HG03045 (cell line): ENCODE data around the gene CLEC18B.
"Not testable (repeated sequence)": the region's sequence is repeated elsewhere in the genome, so short reads cannot be mapped to it uniquely, and the experiment has no call there.

Source experiments
- ATAC-seq: cut with Tn5 transposase; IDR thresholded peaks from one replicate; pipeline ENCODE4 v1.9.1; 2021; ENCODE audit warnings: mild to moderate bottlenecking, moderate library complexity; ENCODE audit not compliant: unreplicated experiment

CLEC18B gene

GRCh38 chr16:74420612-74421481, at the start of gene CLEC18B:
Gene CLEC18B (minus strand): TSS chr16:74421478. CDS start chr16:74421270, 208 bp downstream.
- ATAC-seq, result not testable (repeated sequence)

GRCh38 chr16:74469946-74470478, 48.7 kb upstream of the CLEC18B start:
- ATAC-seq, result no peak

DNA sequence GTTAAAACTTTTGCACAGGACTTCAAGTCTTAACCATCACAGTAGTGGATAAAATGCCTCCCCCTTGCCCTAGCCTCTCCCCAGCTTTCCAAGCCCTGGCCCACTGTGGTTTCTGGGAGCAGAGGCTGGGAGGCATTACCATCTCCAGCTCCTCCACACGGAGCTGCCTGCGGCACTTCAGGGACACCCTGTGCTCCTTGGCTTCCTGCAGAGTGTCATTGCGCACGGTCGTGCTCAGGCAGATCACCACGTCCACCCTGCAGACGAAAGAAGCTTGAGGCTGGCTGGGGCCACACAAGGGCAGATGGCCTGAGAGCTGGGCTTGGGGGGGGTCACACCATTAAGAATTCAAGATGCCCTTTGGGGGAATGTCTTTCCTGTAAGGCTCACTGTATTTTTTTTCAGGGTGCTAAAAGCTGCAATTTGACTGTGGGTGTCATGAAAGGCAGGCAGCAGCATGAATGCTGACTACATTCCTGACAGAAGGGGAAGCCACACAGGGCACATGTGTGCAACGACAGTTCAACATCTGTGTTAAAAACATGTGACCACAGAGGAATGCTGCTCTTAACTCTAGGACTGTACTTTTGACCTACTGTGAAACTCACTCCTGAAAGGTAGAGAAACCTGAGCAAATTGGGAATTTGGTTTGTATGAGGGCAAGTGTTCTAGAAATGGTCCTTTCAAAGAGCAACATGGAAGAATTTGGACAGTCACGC, 47.7 kb upstream of the CLEC18B start:
- ATAC-seq, result no peak

DNA sequence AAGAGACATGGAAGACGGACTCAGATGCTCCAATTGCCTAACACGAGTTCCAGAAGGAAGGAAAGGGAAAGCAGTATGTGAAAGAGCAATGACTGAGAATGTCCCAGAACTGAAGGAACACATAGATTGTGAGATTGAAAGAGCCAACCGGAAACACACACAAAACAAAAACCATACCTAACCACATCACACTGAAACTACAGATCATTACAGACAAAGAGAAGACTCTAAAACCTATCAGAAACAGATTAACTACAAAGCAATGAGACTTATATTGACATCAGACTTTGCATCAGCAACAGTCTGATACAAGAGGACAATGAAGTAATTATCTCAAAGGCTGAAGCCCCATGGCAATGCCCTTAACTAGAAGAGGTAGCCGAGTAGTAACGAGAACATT, 45.6 kb upstream of the CLEC18B start:
- ATAC-seq, result no peak

DNA sequence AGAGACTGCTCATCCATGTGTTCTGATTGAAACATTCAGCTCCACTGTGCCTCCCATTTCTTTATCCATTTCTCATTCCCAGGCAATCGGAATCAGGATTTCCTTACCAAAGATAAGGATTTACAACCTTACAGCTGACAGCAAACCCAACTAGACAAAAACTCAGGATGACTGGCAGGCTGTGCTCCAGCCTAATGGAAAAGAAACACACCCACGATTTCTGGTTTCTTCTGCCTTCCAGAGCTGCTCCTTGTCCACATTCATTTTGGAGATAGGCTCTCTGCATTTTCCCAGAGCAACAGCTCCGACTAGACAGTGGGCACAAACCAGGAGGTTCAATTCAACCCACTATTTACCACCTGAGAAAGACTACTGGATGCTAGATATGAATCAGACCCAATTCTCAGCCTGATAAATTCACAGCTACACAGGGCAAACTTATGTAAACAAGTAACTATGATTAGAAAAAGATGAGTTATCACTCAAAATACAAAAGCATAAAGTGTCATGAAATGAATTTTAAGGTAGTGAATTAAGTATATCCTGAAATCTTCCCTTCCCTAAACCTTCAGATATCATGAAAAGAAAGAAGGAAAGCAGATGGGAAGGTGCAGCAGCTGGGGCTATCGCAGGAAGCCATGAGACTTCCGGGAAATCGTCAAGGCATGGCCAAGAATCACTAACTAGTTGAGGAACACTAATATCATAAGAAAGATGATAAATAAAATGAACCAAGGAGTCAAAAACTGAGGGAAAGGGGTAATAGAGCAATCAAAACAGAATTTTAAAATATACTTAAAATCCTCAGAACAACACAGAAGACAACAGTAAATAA, 44.8 kb upstream of the CLEC18B start:
- ATAC-seq, result no peak

DNA sequence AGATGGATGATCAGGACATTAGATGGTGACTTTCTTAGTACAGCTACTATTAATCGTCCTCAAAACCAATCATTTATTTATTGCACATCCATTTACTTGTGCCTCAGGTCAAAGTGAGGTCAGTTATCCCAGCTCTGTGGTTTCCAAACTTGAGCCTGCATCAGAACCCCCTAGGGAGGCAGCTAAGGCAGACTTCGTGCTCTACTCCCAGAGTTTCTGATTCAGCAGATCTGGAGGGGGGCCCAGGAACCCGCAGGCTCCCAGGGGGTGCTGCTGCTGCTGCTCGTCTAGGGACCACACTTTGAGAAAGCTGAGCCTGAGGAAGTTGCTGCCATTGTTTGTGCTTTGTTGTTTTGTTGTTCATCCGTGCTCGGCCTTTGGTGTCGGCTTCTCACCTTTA, 44.0 kb upstream of the CLEC18B start:
- ATAC-seq, result no peak

DNA sequence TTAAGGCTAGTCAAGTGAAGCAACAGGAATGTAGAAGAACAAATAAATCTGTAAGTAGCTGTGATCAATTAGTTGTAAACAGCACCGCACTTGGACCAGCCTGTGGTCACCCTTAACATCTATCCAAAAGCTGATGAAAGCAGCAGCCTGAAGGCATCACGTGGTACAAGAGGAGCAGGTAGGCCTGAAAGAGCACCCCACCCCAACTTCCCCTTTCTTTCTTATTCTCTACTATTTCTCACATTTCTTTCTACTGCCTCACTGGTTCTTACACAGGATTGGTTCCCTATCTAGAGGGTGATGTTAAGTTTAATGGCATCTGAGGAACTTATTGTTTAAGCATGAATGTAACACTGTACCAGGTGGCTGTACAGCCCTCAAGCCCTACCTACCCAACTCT, 42.6 kb upstream of the CLEC18B start:
- no peak for ATAC-seq

DNA sequence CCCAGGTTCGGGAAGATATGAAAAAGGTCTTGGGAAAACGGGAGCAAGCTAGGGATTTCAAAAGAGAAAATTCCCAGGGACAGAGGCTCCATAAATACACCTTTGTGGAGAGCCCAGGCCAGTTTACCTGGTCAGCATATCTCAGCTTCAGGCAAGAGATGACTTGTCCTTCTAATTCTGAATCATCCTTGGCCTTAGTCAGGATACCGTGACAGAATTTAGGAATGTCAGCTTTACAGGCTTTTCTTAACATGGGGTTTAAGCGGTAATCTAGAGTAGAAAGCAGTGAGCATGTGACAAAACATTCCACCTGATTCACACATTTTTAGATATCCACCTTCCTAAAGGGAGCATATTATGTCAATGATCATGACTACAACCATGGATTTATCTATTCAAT, 41.1 kb upstream of the CLEC18B start:
- ATAC-seq, result no peak

DNA sequence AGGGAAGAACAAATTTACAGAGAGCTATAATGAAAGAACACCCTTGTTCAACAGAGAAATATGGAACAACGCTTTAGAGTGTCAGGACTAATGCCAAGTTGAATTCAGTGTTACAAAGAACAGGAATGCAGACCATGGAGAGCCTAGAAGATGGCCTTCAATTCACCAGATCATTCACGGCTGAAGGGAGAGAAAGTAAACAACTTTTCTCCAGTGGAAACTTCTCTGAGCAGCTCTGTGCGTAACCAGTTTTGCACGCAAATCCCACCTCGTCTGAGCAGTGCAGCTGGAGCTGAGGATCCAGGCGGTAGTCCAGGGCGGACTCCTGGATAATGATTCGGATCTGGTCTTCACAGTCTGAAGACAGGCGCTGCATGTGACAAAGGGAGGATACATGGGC, 40.5 kb upstream of the CLEC18B start:
- no peak for ATAC-seq

DNA sequence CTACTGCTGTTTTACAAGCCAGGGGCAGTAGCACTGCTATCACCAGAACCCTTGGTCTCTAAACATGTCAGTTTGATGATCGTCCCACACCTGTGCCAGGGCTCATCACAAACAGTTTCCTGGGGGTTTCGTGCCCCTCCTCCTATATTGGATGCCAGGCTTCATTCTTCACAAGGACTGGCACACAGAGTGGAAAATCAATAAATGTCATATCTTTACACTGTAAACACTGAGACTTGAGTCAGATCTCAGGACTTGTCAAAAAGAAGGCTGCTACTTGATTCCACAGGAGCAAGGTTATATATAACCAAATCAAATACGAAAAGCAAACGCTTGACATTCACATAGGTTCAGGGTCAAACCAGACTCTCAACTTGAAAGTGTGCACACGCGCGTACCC, 39.3 kb upstream of the CLEC18B start:
- no peak for ATAC-seq

DNA sequence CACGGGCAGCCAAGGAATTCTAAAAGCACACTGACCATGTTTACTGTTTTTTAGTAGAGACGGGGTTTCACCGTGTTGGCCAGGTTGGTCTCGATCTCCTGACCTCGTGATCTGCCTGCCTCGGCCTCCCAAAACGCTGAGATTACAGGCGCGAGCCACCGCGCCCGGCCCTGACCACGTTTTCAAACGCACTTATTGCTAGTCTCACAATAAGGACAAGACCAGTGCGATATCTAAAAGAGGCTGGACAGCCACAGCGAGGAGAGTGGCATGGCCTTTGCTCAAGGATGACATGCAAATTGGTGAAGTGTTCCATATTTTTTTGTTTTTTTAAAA, 35.0 kb upstream of the CLEC18B start:
- ATAC-seq, result no peak

DNA sequence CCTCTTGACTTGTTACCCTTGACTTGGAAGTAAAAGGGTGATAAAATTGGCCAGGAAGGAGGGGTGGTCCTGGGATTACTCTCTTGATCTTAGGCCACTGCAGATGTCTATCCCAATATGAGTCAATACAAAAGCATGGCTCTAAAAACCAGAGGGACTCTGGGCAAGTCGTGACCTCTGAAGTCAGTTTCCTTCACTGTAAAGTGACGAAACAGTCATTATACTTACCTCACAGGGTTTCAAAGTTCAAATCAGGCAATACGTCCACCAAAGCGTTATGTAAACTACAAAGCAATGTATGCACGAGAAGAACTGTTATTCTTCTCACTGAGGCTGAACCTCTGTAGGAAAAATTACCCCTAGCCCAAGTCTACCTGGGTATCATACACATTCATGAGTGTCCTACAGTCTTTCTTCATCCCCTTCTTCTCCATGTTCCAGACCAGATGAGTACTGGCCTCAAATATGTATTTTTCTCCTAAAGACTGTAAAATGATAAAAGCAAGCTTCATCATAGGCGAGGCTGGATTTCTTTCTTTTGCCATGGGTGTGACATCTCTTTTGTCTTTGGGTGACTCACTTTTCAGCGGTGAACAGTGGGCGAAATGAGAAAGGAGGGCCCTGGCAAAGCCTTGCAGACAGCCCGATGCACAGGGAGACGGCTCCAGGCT, 34.5 kb upstream of the CLEC18B start:
- no peak for ATAC-seq

GRCh38 chr16:74455213-74455612, 33.9 kb upstream of the CLEC18B start:
- ATAC-seq, result no peak

DNA sequence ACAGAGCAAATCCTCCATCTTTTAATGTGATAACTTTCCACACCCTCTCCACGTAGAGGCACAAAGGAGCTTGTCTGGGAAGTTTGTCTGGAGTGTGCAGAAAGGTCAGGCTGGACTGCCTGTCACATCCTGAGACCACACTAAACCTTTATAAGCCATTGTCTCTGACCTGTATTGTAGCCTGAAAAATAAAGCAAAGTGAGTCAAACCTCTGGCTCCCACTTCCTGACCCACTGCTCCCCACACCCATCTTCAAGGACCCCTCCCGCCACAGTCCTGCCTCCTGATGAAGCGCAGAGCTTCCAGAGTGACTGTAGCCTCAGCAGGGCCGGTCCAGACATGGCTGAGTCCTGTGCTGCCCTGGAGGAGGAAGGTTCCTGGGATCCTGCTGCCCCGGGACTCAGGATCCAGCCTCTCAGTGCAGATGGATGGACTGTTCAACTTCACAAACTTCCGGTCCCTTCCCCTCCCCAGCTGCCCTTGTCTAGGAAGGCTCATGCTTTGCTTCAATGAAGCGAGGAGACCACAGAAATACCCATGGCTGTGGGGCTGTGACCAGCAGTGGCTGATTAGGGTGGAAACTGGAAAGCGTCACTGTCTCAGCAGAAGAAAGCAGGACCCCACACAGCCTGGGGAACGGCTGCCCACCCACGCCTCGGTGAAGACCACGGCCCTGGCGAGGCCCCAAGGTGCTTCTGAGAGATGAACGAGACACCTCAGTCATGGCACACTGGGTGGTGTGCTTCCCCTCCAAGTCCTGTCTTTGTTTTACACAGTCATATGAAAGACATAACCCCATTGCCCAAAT, 30.9 kb upstream of the CLEC18B start:
- ATAC-seq, result no peak

DNA sequence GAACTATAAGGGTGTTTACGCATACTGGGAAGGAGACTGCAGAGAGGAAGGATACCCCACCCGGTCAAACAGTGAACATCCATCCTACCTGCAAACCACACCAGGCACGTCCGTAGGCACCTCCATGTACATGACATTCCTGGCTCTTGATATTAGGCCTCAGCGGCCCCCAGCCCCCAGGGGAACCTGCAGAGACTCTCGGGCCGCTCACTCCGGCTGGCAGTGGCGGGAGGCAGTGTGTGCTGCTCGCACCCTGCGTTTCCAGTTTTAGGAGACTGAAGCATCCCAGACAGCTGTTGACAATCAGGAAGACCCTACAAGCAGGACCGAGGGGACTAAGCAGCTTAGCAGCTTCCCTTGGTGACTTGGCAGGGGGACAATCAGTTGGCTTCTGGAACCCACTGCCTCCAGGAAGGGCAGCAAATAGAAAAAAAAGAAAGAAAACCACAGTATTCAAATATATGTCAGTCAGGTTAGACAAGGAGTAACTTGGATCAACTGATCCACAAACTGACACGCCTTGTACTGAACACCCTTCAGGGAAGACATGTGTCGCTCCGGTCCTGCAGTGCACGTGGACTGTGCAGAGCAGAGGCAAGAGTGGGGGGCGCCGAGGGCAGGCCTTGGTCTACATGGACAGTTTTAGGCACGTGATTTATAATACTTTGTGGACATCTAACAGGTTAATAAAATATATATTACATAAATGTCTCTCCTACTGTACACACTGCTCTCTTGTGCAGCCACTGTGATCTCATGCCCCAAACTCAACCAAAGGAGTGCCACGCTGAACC, 29.9 kb upstream of the CLEC18B start:
- ATAC-seq, result no peak

- ATAC-seq, result no peak
Observed at GRCh38 chr16:74450236-74450635, 29.0 kb upstream of the CLEC18B start.

DNA sequence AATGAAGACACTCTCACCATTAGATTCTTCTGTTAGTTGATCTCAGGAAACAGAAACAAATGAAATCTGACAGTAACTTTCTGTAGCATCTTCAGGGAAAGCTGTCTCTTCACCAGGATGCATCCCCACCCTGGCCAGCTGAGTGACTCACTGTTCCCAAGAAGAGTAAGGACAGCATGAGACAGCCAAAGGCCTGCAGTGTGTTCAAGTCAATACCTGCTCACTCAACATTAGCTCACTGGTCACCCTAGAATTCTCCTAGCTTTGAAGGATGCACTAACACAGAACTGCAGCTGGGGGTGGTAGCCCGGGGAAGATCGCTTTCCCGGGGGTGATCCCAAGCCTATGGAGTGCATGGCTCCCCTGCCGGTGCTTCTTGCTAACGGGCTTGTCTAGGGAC, 28.2 kb upstream of the CLEC18B start:
- ATAC-seq, result no peak

- ATAC-seq, result no peak
Observed at GRCh38 chr16:74448990-74449389, 27.7 kb upstream of the CLEC18B start.

- ATAC-seq, result no peak
Observed at GRCh38 chr16:74447578-74447977, 26.3 kb upstream of the CLEC18B start.
